NCI-H510A treated with DMSO at 0.1 percent for 48 hours (cell line): ENCODE measurements around the gene KCNS1.
"Not testable (repeated sequence)": the region's sequence is repeated elsewhere in the genome, so short reads cannot be mapped to it uniquely, and the experiment has no call there.

Experiments
- DNase-seq: peaks from one replicate; lab custom pipeline; 2025; lab: John Stamatoyannopoulos, UW

The KCNS1 gene

GRCh38 chr20:45073221-45073620, 27.7 kb downstream of the KCNS1 start:
- no peak for DNase-seq

- no peak for DNase-seq
These were observed 28.9 kb downstream of the KCNS1 start for GRCh38 chr20:45072066-45072465.

- no peak for DNase-seq
These were observed 29.8 kb downstream of the KCNS1 start for GRCh38 chr20:45070932-45071632.

GRCh38 chr20:45069261-45069660, 31.7 kb downstream of the KCNS1 start:
- no peak for DNase-seq

GRCh38 chr20:45067558-45067957, 33.4 kb downstream of the KCNS1 start:
- DNase-seq = no peak

GRCh38 chr20:45067087-45067486, 33.8 kb downstream of the KCNS1 start:
- DNase-seq = no peak

GRCh38 chr20:45066372-45066771, 34.6 kb downstream of the KCNS1 start:
- DNase-seq = no peak

GRCh38 chr20:45064812-45065211, 36.1 kb downstream of the KCNS1 start:
- no peak for DNase-seq

- not testable (repeated sequence) for DNase-seq
These were observed 37.8 kb downstream of the KCNS1 start for GRCh38 chr20:45063107-45063506.

GRCh38 chr20:45061244-45061643, 39.7 kb downstream of the KCNS1 start:
- no peak for DNase-seq

GRCh38 chr20:45060294-45060693, 40.6 kb downstream of the KCNS1 start:
- no peak for DNase-seq

GRCh38 chr20:45059022-45059728, 41.8 kb downstream of the KCNS1 start:
- no peak for DNase-seq

- no peak for DNase-seq
These were observed 42.6 kb downstream of the KCNS1 start for GRCh38 chr20:45058168-45058850.

- no peak for DNase-seq
These were observed 44.3 kb downstream of the KCNS1 start for GRCh38 chr20:45056473-45057173.

- no peak for DNase-seq
These were observed 45.9 kb downstream of the KCNS1 start for GRCh38 chr20:45055056-45055455.

GRCh38 chr20:45053430-45054351, 47.2 kb downstream of the KCNS1 start:
- DNase-seq = no peak

GRCh38 chr20:45052698-45053429, 48.1 kb downstream of the KCNS1 start:
- no peak for DNase-seq

GRCh38 chr20:45051204-45052060, 49.5 kb downstream of the KCNS1 start:
- DNase-seq = no peak

- DNase-seq = no peak
These were observed 50.9 kb downstream of the KCNS1 start for GRCh38 chr20:45049904-45050471.
